ENCODE data around the gene MRAP2. TPM values are rescaled to one million over a fixed set of nuclear protein-coding genes. Genes with fewer than 3 reads are reported as not detected.
A peak's percentile ranks its signal among the peaks of the same experiment; 100 is the strongest.
"Not testable (repeated sequence)": the region's sequence is repeated elsewhere in the genome, so short reads cannot be mapped to it uniquely, and the experiment has no call there.

The MRAP2 gene
- total RNA-seq, 1 donor from 2014 or later = 0.26 TPM

DNA sequence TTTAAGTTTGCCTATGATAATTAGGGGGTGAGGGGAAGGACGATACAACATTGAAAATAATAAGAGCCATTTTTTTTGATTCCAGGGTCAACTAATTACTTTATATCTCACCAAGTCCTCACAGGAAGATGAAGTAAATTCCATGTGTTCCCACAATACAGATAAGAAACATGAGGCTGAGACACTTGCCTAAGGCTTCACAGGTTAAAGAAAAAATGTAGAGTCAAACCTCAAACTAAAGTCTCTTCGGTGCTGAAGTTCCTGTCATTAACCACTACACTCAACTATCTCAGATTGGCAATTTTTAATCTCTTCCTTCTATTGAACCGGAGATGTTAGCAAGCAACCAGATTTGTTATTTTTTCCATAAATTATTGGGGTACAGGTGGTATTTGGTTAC, 33.0 kb downstream of the MRAP2 start:
- DNase-seq (ENCODE audit: low read depth) (peak; percentile 20), FAIRE-seq (no peak)
- TF ChIP-seq, protein P1, sequence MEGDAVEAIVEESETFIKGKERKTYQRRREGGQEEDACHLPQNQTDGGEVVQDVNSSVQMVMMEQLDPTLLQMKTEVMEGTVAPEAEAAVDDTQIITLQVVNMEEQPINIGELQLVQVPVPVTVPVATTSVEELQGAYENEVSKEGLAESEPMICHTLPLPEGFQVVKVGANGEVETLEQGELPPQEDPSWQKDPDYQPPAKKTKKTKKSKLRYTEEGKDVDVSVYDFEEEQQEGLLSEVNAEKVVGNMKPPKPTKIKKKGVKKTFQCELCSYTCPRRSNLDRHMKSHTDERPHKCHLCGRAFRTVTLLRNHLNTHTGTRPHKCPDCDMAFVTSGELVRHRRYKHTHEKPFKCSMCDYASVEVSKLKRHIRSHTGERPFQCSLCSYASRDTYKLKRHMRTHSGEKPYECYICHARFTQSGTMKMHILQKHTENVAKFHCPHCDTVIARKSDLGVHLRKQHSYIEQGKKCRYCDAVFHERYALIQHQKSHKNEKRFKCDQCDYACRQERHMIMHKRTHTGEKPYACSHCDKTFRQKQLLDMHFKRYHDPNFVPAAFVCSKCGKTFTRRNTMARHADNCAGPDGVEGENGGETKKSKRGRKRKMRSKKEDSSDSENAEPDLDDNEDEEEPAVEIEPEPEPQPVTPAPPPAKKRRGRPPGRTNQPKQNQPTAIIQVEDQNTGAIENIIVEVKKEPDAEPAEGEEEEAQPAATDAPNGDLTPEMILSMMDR (IDR thresholded peaks at IDR 0.05; ENCODE audit: insufficient read depth, low read length, severe bottlenecking) = no peak
- Histone ChIP-seq H3K27me3 (ENCODE audit: control insufficient read depth, insufficient read depth, low read length) (no peaks in the 10 kb centered on the region), H3K4me3 (ENCODE audit: low read depth, low read length) (no peak overlapping the region), H3K36me3 (ENCODE audit: control insufficient read depth, insufficient read depth, low read length) (no peaks in the 10 kb centered on the region)

DNA sequence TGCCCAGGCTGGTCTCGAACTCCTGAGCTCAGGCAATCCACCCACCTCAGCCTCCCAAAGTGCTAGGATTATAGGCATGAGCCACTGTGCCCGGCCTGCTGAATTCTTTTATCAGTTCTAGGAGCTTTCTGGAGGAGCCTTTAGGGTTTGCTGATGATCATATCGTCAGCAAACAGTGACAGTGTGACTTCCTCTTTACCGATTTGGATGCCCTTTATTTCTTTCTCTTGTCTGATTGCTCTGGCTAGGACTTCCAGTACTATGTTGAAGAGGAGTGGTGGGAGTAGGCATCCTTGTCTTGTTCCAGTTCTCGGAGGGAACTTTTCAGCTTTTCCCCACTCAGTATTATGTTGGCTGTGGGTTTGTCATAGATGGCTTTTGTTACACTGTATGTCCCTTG, 35.3 kb downstream of the MRAP2 start:
- not testable (repeated sequence) for H3K36me3 ChIP-seq (ENCODE audit: control insufficient read depth, insufficient read depth, low read length); DNase-seq (ENCODE audit: low read depth); H3K27me3 ChIP-seq (ENCODE audit: control insufficient read depth, insufficient read depth, low read length); H3K4me3 ChIP-seq (ENCODE audit: low read depth, low read length); FAIRE-seq

DNA sequence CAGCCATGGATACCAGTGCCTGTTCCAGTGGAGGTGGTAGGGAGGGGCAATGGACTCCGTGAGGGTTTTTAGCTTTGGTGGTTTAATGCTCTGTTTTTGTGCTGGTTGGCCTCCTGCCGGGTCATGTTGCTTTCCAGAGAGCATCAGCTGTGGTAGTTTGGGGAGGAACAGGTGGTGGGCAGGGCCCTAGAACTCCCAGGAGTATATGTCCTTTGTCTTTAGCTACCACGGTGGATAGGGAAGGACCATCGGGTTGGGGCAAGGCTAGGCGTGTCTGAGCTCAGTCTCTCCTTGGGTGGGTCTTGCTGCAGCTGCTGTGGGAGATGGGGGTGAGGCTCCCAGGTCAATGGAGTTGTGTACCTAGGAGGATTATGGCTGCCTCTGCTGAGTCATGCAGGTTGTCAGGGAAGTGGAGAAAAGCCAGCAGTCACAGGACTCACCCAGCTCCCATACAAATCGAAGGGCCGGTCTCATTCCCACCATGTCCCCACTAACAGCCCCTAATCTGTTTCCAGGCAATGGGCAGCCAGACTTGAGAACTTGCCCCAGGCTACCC, 38.9 kb downstream of the MRAP2 start:
- FAIRE-seq = no peak
- H3K27me3 ChIP-seq (ENCODE audit: control insufficient read depth, insufficient read depth, low read length) = no peaks in the 10 kb centered on the region
- TF ChIP-seq, protein P1 (IDR thresholded peaks at IDR 0.05; ENCODE audit: insufficient read depth, low read length, severe bottlenecking) = no peak
- peak; percentile 51 for DNase-seq (ENCODE audit: low read depth)
- no peak overlapping the region for H3K4me3 ChIP-seq (ENCODE audit: low read depth, low read length)
- H3K36me3 ChIP-seq (ENCODE audit: control insufficient read depth, insufficient read depth, low read length) = no peaks in the 10 kb centered on the region

DNA sequence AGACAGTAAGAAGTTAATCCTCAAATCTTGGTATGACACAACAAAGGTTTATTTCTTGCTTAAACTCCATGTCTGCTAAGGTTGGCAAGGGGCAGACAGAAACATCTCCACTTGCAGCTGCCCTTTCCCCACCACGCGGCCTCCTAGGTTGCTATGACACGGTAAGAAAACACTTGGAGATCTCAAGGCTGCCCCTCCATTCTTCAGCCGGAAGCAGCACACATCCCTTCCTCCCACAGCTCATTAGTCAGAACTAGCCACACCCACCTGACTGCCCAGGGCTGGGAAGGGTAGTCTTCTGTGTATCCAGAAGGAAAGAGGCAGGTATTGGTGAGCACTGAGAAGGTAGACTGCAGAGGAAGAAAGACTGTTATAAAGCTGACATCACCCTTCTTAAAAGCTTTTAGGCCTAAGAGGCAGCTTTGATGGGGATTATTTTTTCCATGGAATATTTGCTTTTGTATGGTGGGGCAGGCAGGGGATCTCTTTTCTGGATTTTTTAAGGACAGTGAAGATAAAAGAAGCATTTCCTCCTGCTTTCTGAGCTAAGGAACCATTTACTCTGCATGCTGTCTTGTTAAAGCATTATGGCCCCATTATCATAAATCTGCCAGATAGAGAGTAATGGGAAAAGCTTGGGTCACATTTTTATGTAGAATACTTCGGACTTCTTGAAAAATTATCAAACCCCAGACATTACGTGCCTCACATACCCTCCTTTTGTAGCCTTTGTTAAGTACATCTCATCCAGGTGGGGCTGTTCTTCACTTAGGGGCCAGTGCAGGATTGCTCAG, 41.6 kb downstream of the MRAP2 start:
- FAIRE-seq (no peak), DNase-seq (ENCODE audit: low read depth) (peak; percentile 85)
- TF ChIP-seq, protein P1 (IDR thresholded peaks at IDR 0.05; ENCODE audit: insufficient read depth, low read length, severe bottlenecking) = no peak
- no peaks in the 10 kb centered on the region for H3K27me3 ChIP-seq (ENCODE audit: control insufficient read depth, insufficient read depth, low read length)
- no peak overlapping the region for H3K4me3 ChIP-seq (ENCODE audit: low read depth, low read length)
- no peaks in the 10 kb centered on the region for H3K36me3 ChIP-seq (ENCODE audit: control insufficient read depth, insufficient read depth, low read length)

DNA sequence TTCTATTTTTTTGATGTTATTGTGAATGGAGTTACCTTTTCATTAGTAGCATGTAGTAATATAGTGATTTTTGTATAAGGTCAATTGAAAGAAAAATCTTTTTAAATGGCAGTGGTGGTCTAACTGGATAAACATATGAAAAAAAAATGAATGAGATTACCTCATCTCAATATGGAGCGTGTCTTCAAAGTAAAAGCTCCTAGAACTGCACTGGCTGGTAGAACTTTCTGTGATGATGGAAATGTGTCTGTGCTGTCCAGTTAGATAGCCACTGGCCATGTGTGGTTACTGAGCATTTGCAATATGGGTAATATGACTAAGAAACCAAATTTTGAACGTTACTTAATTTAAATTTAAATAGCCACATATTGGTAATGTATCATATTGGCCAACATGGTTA, 44.1 kb downstream of the MRAP2 start:
- Histone ChIP-seq H3K4me3 (ENCODE audit: low read depth, low read length) (no peak overlapping the region), H3K36me3 (ENCODE audit: control insufficient read depth, insufficient read depth, low read length) (no peaks in the 10 kb centered on the region), H3K27me3 (ENCODE audit: control insufficient read depth, insufficient read depth, low read length) (no peaks in the 10 kb centered on the region)
- DNase-seq (ENCODE audit: low read depth) (no peak), FAIRE-seq (no peak)
- TF ChIP-seq, protein P1 (IDR thresholded peaks at IDR 0.05; ENCODE audit: insufficient read depth, low read length, severe bottlenecking) = no peak

DNA sequence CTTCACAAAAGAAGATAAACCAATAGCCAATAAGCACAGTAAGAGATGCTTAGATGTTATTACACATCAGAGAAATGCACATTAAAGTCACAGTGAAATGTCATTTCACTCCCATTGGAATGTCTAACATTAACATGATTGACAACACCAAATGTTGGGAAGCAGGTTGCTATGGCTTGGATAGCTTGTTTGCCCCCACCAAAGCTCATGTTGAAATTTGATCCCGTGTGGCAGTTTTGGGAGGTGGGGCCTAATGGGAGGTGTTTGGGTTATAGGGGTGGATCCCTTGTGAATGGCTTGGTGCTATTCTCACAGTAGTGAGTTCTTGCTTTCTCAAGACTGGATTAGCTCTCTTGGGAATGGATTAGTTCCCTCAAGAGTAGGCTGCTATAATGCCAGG, 44.8 kb downstream of the MRAP2 start:
- TF ChIP-seq, protein P1 (IDR thresholded peaks at IDR 0.05; ENCODE audit: insufficient read depth, low read length, severe bottlenecking) = no peak
- Histone ChIP-seq H3K27me3 (ENCODE audit: control insufficient read depth, insufficient read depth, low read length) (no peaks in the 10 kb centered on the region), H3K36me3 (ENCODE audit: control insufficient read depth, insufficient read depth, low read length) (no peaks in the 10 kb centered on the region), H3K4me3 (ENCODE audit: low read depth, low read length) (no peak overlapping the region)
- no peak for DNase-seq (ENCODE audit: low read depth)
- FAIRE-seq = no peak
